Karpas-422 (cell line): ENCODE results near the gene MAGEA2. TPM values are rescaled to one million over a fixed set of nuclear protein-coding genes. Genes with fewer than 3 reads are reported as not detected.
"Not testable (repeated sequence)": the region's sequence is repeated elsewhere in the genome, so short reads cannot be mapped to it uniquely, and the experiment has no call there.

Experiments
- DNase-seq: peaks from one replicate; pipeline ENCODE4 v3.0.0-alpha.2; 2015
- H2AFZ ChIP-seq: fragments of 200-600 bp; sonication (generic); 2 replicates; pipeline ENCODE4 v1.6.1; 2014; ENCODE audit warnings: antibody characterized with exemption, low read length, mixed read lengths
- H3K27ac ChIP-seq: fragments of 200-600 bp; sonication (generic); 2 replicates; pipeline ENCODE4 v1.5.1; 2014; ENCODE audit warnings: mild to moderate bottlenecking, low read length, moderate library complexity
- H3K27me3 ChIP-seq: fragments of 200-600 bp; sonication (generic); 2 replicates; pipeline ENCODE4 v1.6.1; 2014; ENCODE audit warnings: low read length, mixed read lengths
- H3K36me3 ChIP-seq: fragments of 200-600 bp; sonication (generic); 2 replicates; pipeline ENCODE4 v1.6.1; 2014; ENCODE audit warnings: low read length, mixed read lengths; ENCODE audit not compliant: insufficient read depth
- H3K4me1 ChIP-seq: fragments of 200-600 bp; sonication (generic); 2 replicates; pipeline ENCODE4 v1.6.1; 2014; ENCODE audit warnings: mild to moderate bottlenecking, low read length, mixed read lengths
- H3K4me2 ChIP-seq: fragments of 200-600 bp; sonication (generic); 2 replicates; pipeline ENCODE4 v1.6.1; 2014; ENCODE audit warnings: low read length, low read depth, mild to moderate bottlenecking; ENCODE audit not compliant: poor library complexity, severe bottlenecking
- H3K4me3 ChIP-seq: fragments of 200-600 bp; sonication (generic); 2 replicates; pipeline ENCODE4 v1.5.1; 2014; ENCODE audit warnings: mild to moderate bottlenecking, antibody characterized with exemption, low read length, mixed read lengths
- H3K79me2 ChIP-seq: fragments of 200-600 bp; sonication (generic); 2 replicates; pipeline ENCODE4 v1.6.1; 2014; ENCODE audit warnings: mild to moderate bottlenecking, low read length, mixed read lengths
- H3K9ac ChIP-seq: fragments of 200-600 bp; sonication (generic); 2 replicates; pipeline ENCODE4 v1.6.0; 2014; ENCODE audit warnings: low read length
- H3K9me2 ChIP-seq: fragments of 200-600 bp; sonication (generic), shearing (Covaris generic); replicated peaks from 2 replicates; pipeline ENCODE4 v1.6.0; 2014; ENCODE audit warnings: mild to moderate bottlenecking, low read length, moderate library complexity; ENCODE audit not compliant: insufficient read depth
- H3K9me3 ChIP-seq: fragments of 300-700, 200-600 bp; sonication (generic); 2 replicates; pipeline ENCODE4 v1.6.1; 2014; ENCODE audit warnings: low read length, mixed read lengths
- H4K20me1 ChIP-seq: fragments of 200-600 bp; sonication (generic); 2 replicates; pipeline ENCODE4 v1.6.1; 2014; ENCODE audit warnings: mild to moderate bottlenecking, antibody characterized with exemption, low read length, low read depth; ENCODE audit not compliant: insufficient read depth
- total RNA-seq: library from RNA; depleted of rRNA; stranded (reverse); fragments of >200 nt; shearing (Covaris generic); gene quantifications from 2 replicates; pipeline ENCODE4 v1.2.3, GENCODE V29; 2014; ENCODE audit warnings: low replicate concordance; rRNA removed

MAGEA2 gene
- total RNA-seq, 1 experiment from 2014 or later: not detected

DNA sequence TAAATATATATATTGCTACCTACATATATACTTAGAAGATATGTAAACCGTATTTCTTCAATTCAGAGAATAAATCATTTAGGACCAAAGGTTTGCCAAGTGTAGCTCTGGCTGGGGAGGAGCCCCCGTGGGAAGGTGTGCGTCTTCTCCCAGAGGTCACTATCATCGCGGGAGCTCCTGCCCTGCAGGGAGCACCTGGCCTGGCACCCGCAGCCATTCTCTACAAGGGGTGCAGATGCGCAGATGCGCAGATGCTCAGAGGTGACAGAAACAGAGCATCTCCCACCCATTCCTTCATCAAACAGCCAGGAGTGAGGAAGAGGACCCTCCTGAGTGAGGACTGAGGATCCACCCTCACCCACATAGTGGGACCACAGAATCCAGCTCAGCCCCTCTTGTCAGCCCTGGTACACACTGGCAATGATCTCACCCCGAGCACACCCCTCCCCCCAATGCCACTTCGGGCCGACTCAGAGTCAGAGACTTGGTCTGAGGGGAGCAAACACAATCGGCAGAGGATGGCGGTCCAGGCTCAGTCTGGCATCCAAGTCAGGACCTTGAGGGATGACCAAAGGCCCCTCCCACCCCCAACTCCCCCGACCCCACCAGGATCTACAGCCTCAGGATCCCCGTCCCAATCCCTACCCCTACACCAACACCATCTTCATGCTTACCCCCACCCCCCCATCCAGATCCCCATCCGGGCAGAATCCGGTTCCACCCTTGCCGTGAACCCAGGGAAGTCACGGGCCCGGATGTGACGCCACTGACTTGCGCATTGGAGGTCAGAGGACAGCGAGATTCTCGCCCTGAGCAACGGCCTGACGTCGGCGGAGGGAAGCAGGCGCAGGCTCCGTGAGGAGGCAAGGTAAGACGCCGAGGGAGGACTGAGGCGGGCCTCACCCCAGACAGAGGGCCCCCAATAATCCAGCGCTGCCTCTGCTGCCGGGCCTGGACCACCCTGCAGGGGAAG, 39.5 kb downstream of the MAGEA2 start, which contains the start of gene MAGEA2B:
MAGEA2B (plus strand) TSS at position 814 of the 973 bp plus-strand sequence. CDS start 2,479 bp downstream, outside the sequence.
- H3K36me3 ChIP-seq, H4K20me1 ChIP-seq, H3K9ac ChIP-seq, H3K4me3 ChIP-seq, H3K9me3 ChIP-seq, H3K27me3 ChIP-seq, H3K4me2 ChIP-seq, H3K9me2 ChIP-seq, H3K4me1 ChIP-seq, H3K79me2 ChIP-seq, H3K27ac ChIP-seq, DNase-seq, H2AFZ ChIP-seq: not testable (repeated sequence)

DNA sequence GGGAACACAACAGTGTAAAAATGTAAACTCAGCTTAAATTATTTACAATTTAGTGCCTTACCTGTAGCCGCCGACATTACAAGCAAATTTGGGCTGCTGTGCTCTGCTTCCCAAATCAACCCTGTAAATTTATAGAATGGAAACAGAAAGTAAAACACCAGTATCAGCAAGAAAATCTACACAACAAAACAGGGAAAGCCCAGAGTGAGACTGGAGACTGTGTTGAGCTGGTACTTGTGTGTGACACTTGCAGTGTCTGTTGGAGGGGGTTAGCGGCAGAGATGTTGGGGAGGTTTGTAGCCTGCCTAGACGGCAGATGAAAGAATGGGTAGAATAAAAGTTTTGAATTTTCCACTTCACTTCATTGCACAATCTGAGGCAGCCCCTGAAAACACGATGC, 40.4 kb downstream of the MAGEA2 start:
- not testable (repeated sequence) for H3K27ac ChIP-seq, H3K36me3 ChIP-seq, H3K9me3 ChIP-seq, H3K4me3 ChIP-seq, H3K4me1 ChIP-seq, H3K27me3 ChIP-seq, H4K20me1 ChIP-seq, H3K9me2 ChIP-seq, H3K79me2 ChIP-seq, H2AFZ ChIP-seq, DNase-seq, H3K4me2 ChIP-seq, H3K9ac ChIP-seq

DNA sequence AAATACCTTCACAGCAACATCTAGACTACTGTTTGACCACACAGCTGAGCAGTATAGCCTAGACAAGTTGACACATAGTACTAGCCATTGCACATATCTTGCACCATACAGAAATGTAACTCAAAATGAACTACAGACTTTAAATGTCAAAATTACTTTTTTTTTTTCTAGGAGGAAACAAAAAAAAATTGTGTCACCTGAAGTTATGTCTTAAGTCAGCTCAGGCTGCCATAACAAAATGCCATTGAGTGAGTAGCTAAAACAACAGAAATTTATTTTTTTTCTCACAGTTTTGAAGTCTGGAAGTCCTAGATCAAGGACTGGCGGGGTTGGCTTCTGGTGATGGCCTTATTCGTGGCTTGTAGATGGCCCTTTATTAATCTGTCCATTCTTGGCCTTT, 44.5 kb downstream of the MAGEA2 start, which contains the start of gene CSAG2:
CSAG2 (minus strand) TSS at position 101 of the 400 bp plus-strand sequence. CDS start 161 bp downstream, outside the sequence.
- not testable (repeated sequence) for H3K4me1 ChIP-seq, DNase-seq, H3K27me3 ChIP-seq, H3K9ac ChIP-seq, H3K36me3 ChIP-seq, H3K4me2 ChIP-seq, H3K9me2 ChIP-seq, H4K20me1 ChIP-seq, H3K79me2 ChIP-seq, H3K4me3 ChIP-seq, H3K9me3 ChIP-seq, H3K27ac ChIP-seq, H2AFZ ChIP-seq

DNA sequence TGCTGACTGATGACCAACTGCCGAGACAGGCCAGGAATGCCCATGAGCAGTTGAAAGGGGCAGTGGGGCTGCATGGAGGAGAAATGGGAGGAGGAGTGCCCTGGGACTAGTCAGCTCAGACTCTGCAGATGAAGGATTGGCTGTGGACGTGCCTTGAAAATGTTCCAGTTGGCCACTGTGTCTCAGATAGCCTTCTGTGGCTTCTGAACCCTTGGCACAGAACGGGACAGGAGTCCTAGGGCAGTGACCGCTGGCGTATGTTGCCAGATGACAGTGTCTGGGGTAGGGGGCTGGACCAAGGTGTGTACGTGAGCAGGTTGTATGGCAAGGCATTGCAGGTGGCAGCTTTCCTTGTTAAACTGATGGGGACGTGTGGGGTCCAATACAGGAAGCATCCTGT, 47.1 kb downstream of the MAGEA2 start:
- DNase-seq, H3K27ac ChIP-seq, H3K79me2 ChIP-seq: not testable (repeated sequence)

DNA sequence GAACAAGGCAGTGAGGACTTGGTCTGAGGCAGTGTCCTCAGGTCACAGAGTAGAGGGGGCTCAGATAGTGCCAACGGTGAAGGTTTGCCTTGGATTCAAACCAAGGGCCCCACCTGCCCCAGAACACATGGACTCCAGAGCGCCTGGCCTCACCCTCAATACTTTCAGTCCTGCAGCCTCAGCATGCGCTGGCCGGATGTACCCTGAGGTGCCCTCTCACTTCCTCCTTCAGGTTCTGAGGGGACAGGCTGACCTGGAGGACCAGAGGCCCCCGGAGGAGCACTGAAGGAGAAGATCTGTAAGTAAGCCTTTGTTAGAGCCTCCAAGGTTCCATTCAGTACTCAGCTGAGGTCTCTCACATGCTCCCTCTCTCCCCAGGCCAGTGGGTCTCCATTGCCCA, 53.3 kb downstream of the MAGEA2 start:
- not testable (repeated sequence) for H3K9me3 ChIP-seq, H3K9me2 ChIP-seq, H2AFZ ChIP-seq, H3K79me2 ChIP-seq, H3K4me1 ChIP-seq, H3K36me3 ChIP-seq, H3K27ac ChIP-seq, H3K27me3 ChIP-seq, DNase-seq, H3K4me3 ChIP-seq, H3K9ac ChIP-seq, H3K4me2 ChIP-seq, H4K20me1 ChIP-seq

More for the DNA sequence above, 47.1 kb downstream of the MAGEA2 start:
- H2AFZ ChIP-seq, H3K27me3 ChIP-seq, H3K4me2 ChIP-seq, H3K4me3 ChIP-seq, H3K9me2 ChIP-seq, H3K36me3 ChIP-seq, H4K20me1 ChIP-seq, H3K4me1 ChIP-seq, H3K9ac ChIP-seq, H3K9me3 ChIP-seq: not testable (repeated sequence)

Other genes with a start within 250 kb of the MAGEA2 start
- gene GABRQ, start 115.9 kb downstream of the MAGEA2 start, total RNA-seq: not detected in 2 replicates
- gene MAGEA3, start 55.0 kb downstream of the MAGEA2 start, total RNA-seq: not detected in 2 replicates
- gene CSAG2, start 44.6 kb downstream of the MAGEA2 start, total RNA-seq: not detected in 2 replicates
- not detected in 2 replicates for gene MAGEA2B, start 39.2 kb downstream of the MAGEA2 start, total RNA-seq
- gene CSAG1, start 20.1 kb downstream of the MAGEA2 start, total RNA-seq: not detected in 2 replicates
- 0.36 TPM in 1 of 2 replicates, not detected in the other for gene MAGEA12, start 20.1 kb downstream of the MAGEA2 start, total RNA-seq
- gene CSAG3, start 5.4 kb upstream of the MAGEA2 start, total RNA-seq: not detected in 2 replicates
- gene MAGEA6, start 15.8 kb upstream of the MAGEA2 start, total RNA-seq: 1.6 TPM in 1 of 2 replicates, not detected in the other
- gene CETN2, start 76.9 kb upstream of the MAGEA2 start, total RNA-seq: 16.8 and 24.1 TPM in 2 replicates
- gene NSDHL, start 77.2 kb upstream of the MAGEA2 start, total RNA-seq: 23.6 and 23.8 TPM in 2 replicates
- 0.43 and 0.67 TPM in 2 replicates for gene ZNF185, start 144.2 kb upstream of the MAGEA2 start, total RNA-seq
- not detected in 2 replicates for gene PNMA5, start 240.3 kb upstream of the MAGEA2 start, total RNA-seq